ENCODE results near the gene CDK5R1.

The CDK5R1 gene

DNA sequence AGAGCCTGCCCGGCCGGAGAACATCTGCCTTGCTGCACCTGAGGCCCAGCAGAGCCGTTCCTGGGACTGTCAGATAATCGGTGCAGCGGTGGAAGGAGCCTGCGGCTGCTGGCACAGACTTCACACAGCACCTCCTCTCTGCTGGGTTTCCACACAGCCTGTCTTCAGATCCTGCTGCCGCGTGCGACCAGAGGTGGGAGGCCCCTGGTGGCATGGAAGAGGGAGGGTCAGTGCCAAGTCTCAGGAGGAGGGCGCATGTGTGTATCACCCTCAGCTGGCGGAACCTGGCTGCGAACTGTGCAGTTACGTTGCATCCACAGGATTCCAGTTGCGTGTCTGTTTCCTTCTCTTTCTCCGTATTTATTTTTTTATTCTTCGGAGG, 3.3 kb downstream of the CDK5R1 start:
- H4K20me1 ChIP-seq (ENCODE audit: insufficient read depth) = no peaks in the 10 kb centered on the region
- H3K4me3 ChIP-seq (IDR thresholded peaks at IDR 0.05; ENCODE audit: insufficient read depth, low read depth, low read length) = no peak overlapping the region

DNA sequence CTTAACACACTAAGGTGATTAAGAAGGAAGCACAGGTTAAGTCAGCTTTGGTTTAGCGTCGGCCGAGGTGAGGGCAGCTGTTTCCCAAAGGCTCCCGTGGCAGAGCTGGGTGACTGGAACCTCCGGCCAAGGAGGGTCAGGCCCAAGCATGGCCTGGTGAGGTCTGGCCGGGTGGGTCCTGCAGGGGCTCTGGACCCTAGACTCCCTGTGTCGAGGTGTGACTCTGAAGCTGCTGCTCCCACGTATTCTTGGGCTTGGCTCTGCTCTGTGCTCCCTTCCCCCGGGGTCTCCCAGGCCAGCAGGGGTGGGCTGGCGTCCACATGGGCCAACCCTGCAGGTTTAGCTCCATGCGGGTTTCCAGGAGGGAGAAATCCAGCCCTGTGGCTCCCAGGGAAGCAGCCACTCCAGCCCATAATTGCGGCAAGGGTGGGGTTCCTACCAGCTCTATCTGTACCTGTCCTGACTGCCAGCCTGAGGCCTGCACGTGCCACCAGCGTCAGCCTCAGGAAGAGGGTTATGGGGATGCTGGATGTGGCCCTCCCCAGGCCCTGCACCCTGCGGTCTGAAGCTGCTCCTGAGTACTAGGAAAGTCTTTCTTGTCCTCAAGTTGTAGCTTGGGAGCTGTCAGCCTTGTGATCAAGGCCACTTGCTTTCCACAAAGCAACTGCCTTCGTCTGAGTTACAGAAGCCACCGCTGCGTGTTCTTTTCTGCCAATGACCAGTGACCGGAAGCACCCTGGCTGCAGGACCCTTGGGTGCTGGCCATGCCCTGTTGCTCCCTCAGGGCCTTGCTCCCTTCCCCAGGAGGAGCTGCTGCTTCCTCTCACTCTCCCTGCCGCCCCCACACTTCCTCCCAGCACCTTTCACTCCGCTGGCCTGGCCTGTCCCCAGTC, 4.8 kb downstream of the CDK5R1 start:
- Histone ChIP-seq H3K27ac (no peak overlapping the region), H3K9ac (no peak overlapping the region), H3K4me3 (IDR thresholded peaks at IDR 0.05; ENCODE audit: insufficient read depth, low read depth, low read length) (no peak overlapping the region), H3K27me3 (ENCODE audit: insufficient read depth, low read depth) (no peaks in the 10 kb centered on the region), H3K36me3 (ENCODE audit: insufficient read depth) (no peaks in the 10 kb centered on the region), H3K79me2 (ENCODE audit: insufficient read depth, low read depth) (no peaks in the 10 kb centered on the region), H3K4me2 (no peak overlapping the region), H4K20me1 (ENCODE audit: insufficient read depth) (no peaks in the 10 kb centered on the region), H3K4me1 (ENCODE audit: low read depth, poor library complexity, severe bottlenecking) (peaks cover 23% of the 10 kb centered on the region), H2AFZ (ENCODE audit: low read depth) (no peak overlapping the region)
- TF ChIP-seq, protein P1, sequence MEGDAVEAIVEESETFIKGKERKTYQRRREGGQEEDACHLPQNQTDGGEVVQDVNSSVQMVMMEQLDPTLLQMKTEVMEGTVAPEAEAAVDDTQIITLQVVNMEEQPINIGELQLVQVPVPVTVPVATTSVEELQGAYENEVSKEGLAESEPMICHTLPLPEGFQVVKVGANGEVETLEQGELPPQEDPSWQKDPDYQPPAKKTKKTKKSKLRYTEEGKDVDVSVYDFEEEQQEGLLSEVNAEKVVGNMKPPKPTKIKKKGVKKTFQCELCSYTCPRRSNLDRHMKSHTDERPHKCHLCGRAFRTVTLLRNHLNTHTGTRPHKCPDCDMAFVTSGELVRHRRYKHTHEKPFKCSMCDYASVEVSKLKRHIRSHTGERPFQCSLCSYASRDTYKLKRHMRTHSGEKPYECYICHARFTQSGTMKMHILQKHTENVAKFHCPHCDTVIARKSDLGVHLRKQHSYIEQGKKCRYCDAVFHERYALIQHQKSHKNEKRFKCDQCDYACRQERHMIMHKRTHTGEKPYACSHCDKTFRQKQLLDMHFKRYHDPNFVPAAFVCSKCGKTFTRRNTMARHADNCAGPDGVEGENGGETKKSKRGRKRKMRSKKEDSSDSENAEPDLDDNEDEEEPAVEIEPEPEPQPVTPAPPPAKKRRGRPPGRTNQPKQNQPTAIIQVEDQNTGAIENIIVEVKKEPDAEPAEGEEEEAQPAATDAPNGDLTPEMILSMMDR (conservative IDR thresholded peaks at IDR 0.05; ENCODE audit: low read depth, low read length) = no peak

More for the DNA sequence above, 3.3 kb downstream of the CDK5R1 start:
- Histone ChIP-seq H3K27ac (no peak overlapping the region), H3K9ac (no peak overlapping the region), H3K4me2 (no peak overlapping the region), H3K27me3 (ENCODE audit: insufficient read depth, low read depth) (no peaks in the 10 kb centered on the region), H3K4me1 (ENCODE audit: low read depth, poor library complexity, severe bottlenecking) (peaks cover 30% of the 10 kb centered on the region), H3K79me2 (ENCODE audit: insufficient read depth, low read depth) (no peaks in the 10 kb centered on the region), H3K36me3 (ENCODE audit: insufficient read depth) (no peaks in the 10 kb centered on the region), H2AFZ (ENCODE audit: low read depth) (no peak overlapping the region)
- TF ChIP-seq, protein P1 (conservative IDR thresholded peaks at IDR 0.05; ENCODE audit: low read depth, low read length) = no peak

DNA sequence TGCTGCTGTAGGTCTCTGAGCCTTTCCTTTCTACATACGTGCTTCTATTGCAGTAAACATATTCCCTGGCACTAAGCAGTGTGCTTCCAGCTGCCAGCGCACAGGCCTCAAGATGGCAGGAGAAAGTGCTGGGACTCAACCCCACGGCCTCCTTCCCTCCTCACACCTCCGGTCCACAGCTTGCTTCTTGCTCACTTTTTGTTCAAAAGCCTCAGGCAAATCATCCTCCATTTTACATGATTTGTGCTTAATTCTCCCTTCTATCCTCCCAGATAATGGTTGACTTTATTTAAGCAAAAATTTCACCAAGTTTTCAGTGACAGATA, 5.4 kb downstream of the CDK5R1 start:
- Histone ChIP-seq H3K27ac (no peak overlapping the region), H3K4me3 (IDR thresholded peaks at IDR 0.05; ENCODE audit: insufficient read depth, low read depth, low read length) (no peak overlapping the region), H2AFZ (ENCODE audit: low read depth) (no peak overlapping the region), H3K36me3 (ENCODE audit: insufficient read depth) (no peaks in the 10 kb centered on the region), H3K4me1 (ENCODE audit: low read depth, poor library complexity, severe bottlenecking) (peaks cover 23% of the 10 kb centered on the region), H3K9ac (no peak overlapping the region), H4K20me1 (ENCODE audit: insufficient read depth) (no peaks in the 10 kb centered on the region), H3K27me3 (ENCODE audit: insufficient read depth, low read depth) (no peaks in the 10 kb centered on the region), H3K4me2 (no peak overlapping the region), H3K79me2 (ENCODE audit: insufficient read depth, low read depth) (no peaks in the 10 kb centered on the region)
- TF ChIP-seq, protein P1 (conservative IDR thresholded peaks at IDR 0.05; ENCODE audit: low read depth, low read length) = no peak

DNA sequence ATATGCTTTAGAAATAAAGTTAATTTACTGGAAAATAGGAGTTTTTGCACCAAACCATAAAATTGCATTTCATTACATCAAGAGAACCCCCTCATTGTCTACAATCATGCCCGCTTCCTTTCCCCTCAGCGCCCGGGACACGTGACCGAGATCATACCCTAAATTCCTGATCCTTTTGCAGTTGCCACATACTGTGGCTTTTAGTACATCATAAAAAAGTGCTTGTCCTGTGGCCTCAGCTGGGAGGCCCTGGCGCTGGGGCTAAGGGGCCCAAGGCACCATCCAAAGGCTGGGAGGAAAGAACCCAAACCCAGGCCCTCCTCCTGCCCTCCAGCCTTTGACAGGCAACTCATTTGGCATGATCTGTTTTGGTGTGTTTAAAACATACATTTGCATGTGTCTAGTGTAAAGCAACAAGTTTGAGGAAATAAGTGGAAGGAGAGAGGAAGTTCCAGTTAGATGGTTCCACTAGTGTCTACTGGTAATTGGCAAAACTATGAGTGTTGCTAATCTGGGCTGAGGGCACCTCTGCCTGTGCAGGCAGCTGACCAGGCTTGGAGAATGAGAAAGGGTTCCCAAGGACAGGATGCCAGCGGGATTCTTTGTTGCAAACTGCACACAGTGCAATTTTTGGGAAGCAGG, 6.0 kb downstream of the CDK5R1 start:
- no peak overlapping the region for H3K27ac ChIP-seq
- TF ChIP-seq, protein P1 (conservative IDR thresholded peaks at IDR 0.05; ENCODE audit: low read depth, low read length) = no peak
- no peaks in the 10 kb centered on the region for H3K27me3 ChIP-seq (ENCODE audit: insufficient read depth, low read depth)
- H3K4me2 ChIP-seq = no peak overlapping the region
- no peaks in the 10 kb centered on the region for H3K79me2 ChIP-seq (ENCODE audit: insufficient read depth, low read depth)
- no peak overlapping the region for H2AFZ ChIP-seq (ENCODE audit: low read depth)
- peaks cover 19% of the 10 kb centered on the region for H3K4me1 ChIP-seq (ENCODE audit: low read depth, poor library complexity, severe bottlenecking)
- no peak overlapping the region for H3K4me3 ChIP-seq (IDR thresholded peaks at IDR 0.05; ENCODE audit: insufficient read depth, low read depth, low read length)
- H3K36me3 ChIP-seq (ENCODE audit: insufficient read depth) = no peaks in the 10 kb centered on the region
- H3K9ac ChIP-seq = no peak overlapping the region
- no peaks in the 10 kb centered on the region for H4K20me1 ChIP-seq (ENCODE audit: insufficient read depth)
